Hepatocyte (in vitro differentiated cells): ENCODE data around the gene ZNF407.

ENCODE experiments used
- EZH2 ChIP-seq: fragments of 200-600 bp; sonication (generic); IDR thresholded peaks from 2 replicates; pipeline ENCODE4 v1.6.1; 2016; ENCODE audit warnings: antibody characterized with exemption, mild to moderate bottlenecking, borderline replicate concordance
- TF ChIP-seq, protein P1 (sequence below): fragments of 200-600 bp; sonication (generic); IDR thresholded peaks from 2 replicates; pipeline ENCODE4 v1.5.1; 2016; ENCODE audit warnings: antibody characterized with exemption, mild to moderate bottlenecking; ENCODE audit not compliant: poor library complexity

- TF ChIP-seq, protein P1, sequence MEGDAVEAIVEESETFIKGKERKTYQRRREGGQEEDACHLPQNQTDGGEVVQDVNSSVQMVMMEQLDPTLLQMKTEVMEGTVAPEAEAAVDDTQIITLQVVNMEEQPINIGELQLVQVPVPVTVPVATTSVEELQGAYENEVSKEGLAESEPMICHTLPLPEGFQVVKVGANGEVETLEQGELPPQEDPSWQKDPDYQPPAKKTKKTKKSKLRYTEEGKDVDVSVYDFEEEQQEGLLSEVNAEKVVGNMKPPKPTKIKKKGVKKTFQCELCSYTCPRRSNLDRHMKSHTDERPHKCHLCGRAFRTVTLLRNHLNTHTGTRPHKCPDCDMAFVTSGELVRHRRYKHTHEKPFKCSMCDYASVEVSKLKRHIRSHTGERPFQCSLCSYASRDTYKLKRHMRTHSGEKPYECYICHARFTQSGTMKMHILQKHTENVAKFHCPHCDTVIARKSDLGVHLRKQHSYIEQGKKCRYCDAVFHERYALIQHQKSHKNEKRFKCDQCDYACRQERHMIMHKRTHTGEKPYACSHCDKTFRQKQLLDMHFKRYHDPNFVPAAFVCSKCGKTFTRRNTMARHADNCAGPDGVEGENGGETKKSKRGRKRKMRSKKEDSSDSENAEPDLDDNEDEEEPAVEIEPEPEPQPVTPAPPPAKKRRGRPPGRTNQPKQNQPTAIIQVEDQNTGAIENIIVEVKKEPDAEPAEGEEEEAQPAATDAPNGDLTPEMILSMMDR = no peak
- no peak for TF ChIP-seq EZH2
Measured at GRCh38 chr18:75101916-75102315, 504.2 kb downstream of the ZNF407 start.
